Esophagus muscularis mucosa (tissue), 4 donors: Measurements from ENCODE around the gene MAP4K4.

Experiments used
- CTCF ChIP-seq, 3 experiments: fragments of 200-600 bp in 2 of 3; fragments of 450-650 bp in 1 of 3; sonication (generic) in 2 of 3; IDR thresholded peaks; one replicate each; pipeline ENCODE4 v1.5.1; 2017 to 2019; ENCODE audit warnings: antibody characterized with exemption in 3 of 3, mild to moderate bottlenecking in 2 of 3, moderate library complexity in 1 of 3
- EP300 ChIP-seq: sonication (generic); formaldehyde crosslinking; IDR thresholded peaks from one replicate; pipeline ENCODE4 v1.6.1; 2017; ENCODE audit warnings: antibody characterized with exemption
- POLR2AphosphoS5 ChIP-seq, 2 donors: sonication (generic); formaldehyde crosslinking; IDR thresholded peaks; one replicate each; pipeline ENCODE4 v1.6.1; 2017; ENCODE audit warnings: antibody characterized with exemption in 2 of 2

GRCh38 chr2:101682311-101682710, 15.2 kb upstream of the MAP4K4 start:
- TF ChIP-seq EP300 (no peak), CTCF (IDR thresholded peaks at IDR 0.05) (no peak), POLR2AphosphoS5 (IDR thresholded peaks at IDR 0.05) (no peak)
